ENCODE measurements around the gene PLA1A. TPM values are rescaled to one million over a fixed set of nuclear protein-coding genes. Genes with fewer than 3 reads are reported as not detected.
A peak's percentile ranks its signal among the peaks of the same experiment; 100 is the strongest.

PLA1A gene
- polyA plus RNA-seq, 4 donors, result 5.0 to 15.3 TPM; not detected in 2

GRCh38 chr3:119639494-119640350 is 42.0 kb downstream of the PLA1A start:
- DNase-seq (no peak), FAIRE-seq (no peak)
- 69 to 95% (median 82%) methylated on average over 2 of the region's 2 CpGs for WGBS, 3 donors
- H3K27ac ChIP-seq (ENCODE audit: low read depth in 1 of 3, low read length in 2 of 3), result peak overlapping the region in 1 of 3 donors; percentile 22
- H3K4me3 ChIP-seq (ENCODE audit: low read depth in 1 of 3, low read length in 3 of 3), result no peak overlapping the region
- H3K27me3 ChIP-seq (ENCODE audit: control insufficient read depth in 3 of 3, insufficient read depth in 3 of 3, low read length in 3 of 3), result no peaks in the 10 kb centered on the region
- H3K36me3 ChIP-seq (ENCODE audit: control insufficient read depth in 3 of 3, insufficient read depth in 2 of 3, low read depth in 1 of 3, low read length in 3 of 3), result peaks cover 0 to 6% (median 0%) of the 10 kb centered on the region in 3 donors
- peaks cover 0 to 6% (median 2%) of the 10 kb centered on the region in 3 donors for H3K4me1 ChIP-seq (ENCODE audit: control insufficient read depth in 3 of 3, insufficient read depth in 2 of 3, low read depth in 1 of 3, low read length in 2 of 3)
- no peaks in the 10 kb centered on the region for H3K9me3 ChIP-seq (ENCODE audit: control insufficient read depth in 2 of 2, insufficient read depth in 1 of 2, low read depth in 1 of 2, low read length in 1 of 2)

GRCh38 chr3:119641416-119641815 is 43.7 kb downstream of the PLA1A start:
- H3K36me3 ChIP-seq (ENCODE audit: control insufficient read depth in 3 of 3, insufficient read depth in 2 of 3, low read depth in 1 of 3, low read length in 3 of 3), result peaks cover 0 to 6% (median 0%) of the 10 kb centered on the region in 3 donors
- no peaks in the 10 kb centered on the region for H3K27me3 ChIP-seq (ENCODE audit: control insufficient read depth in 3 of 3, insufficient read depth in 3 of 3, low read length in 3 of 3)
- no peak overlapping the region for H3K4me3 ChIP-seq (ENCODE audit: low read depth in 1 of 3, low read length in 3 of 3)
- no peaks in the 10 kb centered on the region for H3K9me3 ChIP-seq (ENCODE audit: control insufficient read depth in 2 of 2, insufficient read depth in 1 of 2, low read depth in 1 of 2, low read length in 1 of 2)
- DNase-seq (no peak), FAIRE-seq (no peak)
- no peak overlapping the region for H3K27ac ChIP-seq (ENCODE audit: low read depth in 1 of 3, low read length in 2 of 3)
- WGBS, 3 donors, result 93 to 97% (median 94%) methylated on average over 2 of the region's 2 CpGs
- peaks cover 0 to 6% (median 2%) of the 10 kb centered on the region in 3 donors for H3K4me1 ChIP-seq (ENCODE audit: control insufficient read depth in 3 of 3, insufficient read depth in 2 of 3, low read depth in 1 of 3, low read length in 2 of 3)

GRCh38 chr3:119642746-119643473 is 45.2 kb downstream of the PLA1A start:
- H3K9me3 ChIP-seq (ENCODE audit: control insufficient read depth in 2 of 2, insufficient read depth in 1 of 2, low read depth in 1 of 2, low read length in 1 of 2), result no peaks in the 10 kb centered on the region
- peak overlapping the region in 1 of 3 donors; percentile 2 for H3K27ac ChIP-seq (ENCODE audit: low read depth in 1 of 3, low read length in 2 of 3)
- H3K4me1 ChIP-seq (ENCODE audit: control insufficient read depth in 3 of 3, insufficient read depth in 2 of 3, low read depth in 1 of 3, low read length in 2 of 3), result peaks cover 0 to 4% (median 2%) of the 10 kb centered on the region in 3 donors
- DNase-seq (no peak), FAIRE-seq (no peak)
- no peaks in the 10 kb centered on the region for H3K27me3 ChIP-seq (ENCODE audit: control insufficient read depth in 3 of 3, insufficient read depth in 3 of 3, low read length in 3 of 3)
- H3K36me3 ChIP-seq (ENCODE audit: control insufficient read depth in 3 of 3, insufficient read depth in 2 of 3, low read depth in 1 of 3, low read length in 3 of 3), result peaks cover 0 to 6% (median 0%) of the 10 kb centered on the region in 3 donors
- 74 to 78% (median 76%) methylated on average over 5 of the region's 5 CpGs for WGBS, 3 donors
- no peak overlapping the region for H3K4me3 ChIP-seq (ENCODE audit: low read depth in 1 of 3, low read length in 3 of 3)

- WGBS, 3 donors, result 94 to 100% (median 95%) methylated on average over 2 of the region's 2 CpGs
- peaks cover 0 to 11% (median 0%) of the 10 kb centered on the region in 3 donors for H3K36me3 ChIP-seq (ENCODE audit: control insufficient read depth in 3 of 3, insufficient read depth in 2 of 3, low read depth in 1 of 3, low read length in 3 of 3)
- H3K27me3 ChIP-seq (ENCODE audit: control insufficient read depth in 3 of 3, insufficient read depth in 3 of 3, low read length in 3 of 3), result no peaks in the 10 kb centered on the region
- peak overlapping the region in 1 of 3 donors; percentile 60 for H3K27ac ChIP-seq (ENCODE audit: low read depth in 1 of 3, low read length in 2 of 3)
- FAIRE-seq, result no peak
- H3K4me3 ChIP-seq (ENCODE audit: low read depth in 1 of 3, low read length in 3 of 3), result no peak overlapping the region
- H3K9me3 ChIP-seq (ENCODE audit: control insufficient read depth in 2 of 2, insufficient read depth in 1 of 2, low read depth in 1 of 2, low read length in 1 of 2), result no peaks in the 10 kb centered on the region
- peaks cover 0 to 2% (median 0%) of the 10 kb centered on the region in 3 donors for H3K4me1 ChIP-seq (ENCODE audit: control insufficient read depth in 3 of 3, insufficient read depth in 2 of 3, low read depth in 1 of 3, low read length in 2 of 3)
- no peak for DNase-seq
Observed at GRCh38 chr3:119643528-119643927, 45.8 kb downstream of the PLA1A start.

GRCh38 chr3:119644481-119644880 is 46.8 kb downstream of the PLA1A start:
- no peaks in the 10 kb centered on the region for H3K4me1 ChIP-seq (ENCODE audit: control insufficient read depth in 3 of 3, insufficient read depth in 2 of 3, low read depth in 1 of 3, low read length in 2 of 3)
- no peak overlapping the region for H3K4me3 ChIP-seq (ENCODE audit: low read depth in 1 of 3, low read length in 3 of 3)
- no peaks in the 10 kb centered on the region for H3K27me3 ChIP-seq (ENCODE audit: control insufficient read depth in 3 of 3, insufficient read depth in 3 of 3, low read length in 3 of 3)
- FAIRE-seq, result no peak
- peaks cover 0 to 11% (median 0%) of the 10 kb centered on the region in 3 donors for H3K36me3 ChIP-seq (ENCODE audit: control insufficient read depth in 3 of 3, insufficient read depth in 2 of 3, low read depth in 1 of 3, low read length in 3 of 3)
- DNase-seq, result no peak
- whole genome bisulfite sequencing, 3 donors, result 86 to 87% (median 87%) methylated on average over 1 of the region's 1 CpG
- no peak overlapping the region for H3K27ac ChIP-seq (ENCODE audit: low read depth in 1 of 3, low read length in 2 of 3)
- no peaks in the 10 kb centered on the region for H3K9me3 ChIP-seq (ENCODE audit: control insufficient read depth in 2 of 2, insufficient read depth in 1 of 2, low read depth in 1 of 2, low read length in 1 of 2)

GRCh38 chr3:119645813-119646212 is 48.1 kb downstream of the PLA1A start:
- no peak for FAIRE-seq
- WGBS, 3 donors, result 67 to 85% (median 67%) methylated on average over 1 of the region's 1 CpG
- H3K9me3 ChIP-seq (ENCODE audit: control insufficient read depth in 2 of 2, insufficient read depth in 1 of 2, low read depth in 1 of 2, low read length in 1 of 2), result no peaks in the 10 kb centered on the region
- H3K27me3 ChIP-seq (ENCODE audit: control insufficient read depth in 3 of 3, insufficient read depth in 3 of 3, low read length in 3 of 3), result no peaks in the 10 kb centered on the region
- H3K36me3 ChIP-seq (ENCODE audit: control insufficient read depth in 3 of 3, insufficient read depth in 2 of 3, low read depth in 1 of 3, low read length in 3 of 3), result peaks cover 0 to 11% (median 0%) of the 10 kb centered on the region in 3 donors
- no peaks in the 10 kb centered on the region for H3K4me1 ChIP-seq (ENCODE audit: control insufficient read depth in 3 of 3, insufficient read depth in 2 of 3, low read depth in 1 of 3, low read length in 2 of 3)
- H3K4me3 ChIP-seq (ENCODE audit: low read depth in 1 of 3, low read length in 3 of 3), result no peak overlapping the region
- peak in 1 of 2 donors; percentile 45 for DNase-seq
- no peak overlapping the region for H3K27ac ChIP-seq (ENCODE audit: low read depth in 1 of 3, low read length in 2 of 3)

GRCh38 chr3:119647171-119647570 is 49.5 kb downstream of the PLA1A start:
- DNase-seq, result no peak
- 80 to 97% (median 88%) methylated on average over 2 of the region's 2 CpGs for WGBS, 3 donors
- H3K36me3 ChIP-seq (ENCODE audit: control insufficient read depth in 3 of 3, insufficient read depth in 2 of 3, low read depth in 1 of 3, low read length in 3 of 3), result peaks cover 0 to 9% (median 0%) of the 10 kb centered on the region in 3 donors
- H3K4me1 ChIP-seq (ENCODE audit: control insufficient read depth in 3 of 3, insufficient read depth in 2 of 3, low read depth in 1 of 3, low read length in 2 of 3), result no peaks in the 10 kb centered on the region
- no peaks in the 10 kb centered on the region for H3K9me3 ChIP-seq (ENCODE audit: control insufficient read depth in 2 of 2, insufficient read depth in 1 of 2, low read depth in 1 of 2, low read length in 1 of 2)
- H3K27ac ChIP-seq (ENCODE audit: low read depth in 1 of 3, low read length in 2 of 3), result peak overlapping the region in 1 of 3 donors; percentile 77
- no peak overlapping the region for H3K4me3 ChIP-seq (ENCODE audit: low read depth in 1 of 3, low read length in 3 of 3)
- no peaks in the 10 kb centered on the region for H3K27me3 ChIP-seq (ENCODE audit: control insufficient read depth in 3 of 3, insufficient read depth in 3 of 3, low read length in 3 of 3)
- no peak for FAIRE-seq

GRCh38 chr3:119647843-119648575 is 50.3 kb downstream of the PLA1A start:
- Histone ChIP-seq H3K9me3 (ENCODE audit: control insufficient read depth in 2 of 2, insufficient read depth in 1 of 2, low read depth in 1 of 2, low read length in 1 of 2) (no peaks in the 10 kb centered on the region), H3K4me1 (ENCODE audit: control insufficient read depth in 3 of 3, insufficient read depth in 2 of 3, low read depth in 1 of 3, low read length in 2 of 3) (no peaks in the 10 kb centered on the region), H3K36me3 (ENCODE audit: control insufficient read depth in 3 of 3, insufficient read depth in 2 of 3, low read depth in 1 of 3, low read length in 3 of 3) (peaks cover 0 to 10% (median 0%) of the 10 kb centered on the region in 3 donors), H3K27me3 (ENCODE audit: control insufficient read depth in 3 of 3, insufficient read depth in 3 of 3, low read length in 3 of 3) (no peaks in the 10 kb centered on the region), H3K27ac (ENCODE audit: low read depth in 1 of 3, low read length in 2 of 3) (peak overlapping the region in 1 of 3 donors; percentile 77), H3K4me3 (ENCODE audit: low read depth in 1 of 3, low read length in 3 of 3) (no peak overlapping the region)
- 79 to 83% (median 80%) methylated on average over 12 of the region's 12 CpGs for WGBS, 3 donors
- no peak for DNase-seq
- no peak for FAIRE-seq
